GM19099 (cell line): ENCODE results near the gene LTO1.

ENCODE experiments used
- POLR2A ChIP-seq: IDR thresholded peaks from 3 replicates; pipeline ENCODE4 v1.6.1; 2011; ENCODE audit warnings: low read depth; ENCODE audit not compliant: insufficient read length; ENCODE audit errors: extremely low read depth

Gene LTO1

DNA sequence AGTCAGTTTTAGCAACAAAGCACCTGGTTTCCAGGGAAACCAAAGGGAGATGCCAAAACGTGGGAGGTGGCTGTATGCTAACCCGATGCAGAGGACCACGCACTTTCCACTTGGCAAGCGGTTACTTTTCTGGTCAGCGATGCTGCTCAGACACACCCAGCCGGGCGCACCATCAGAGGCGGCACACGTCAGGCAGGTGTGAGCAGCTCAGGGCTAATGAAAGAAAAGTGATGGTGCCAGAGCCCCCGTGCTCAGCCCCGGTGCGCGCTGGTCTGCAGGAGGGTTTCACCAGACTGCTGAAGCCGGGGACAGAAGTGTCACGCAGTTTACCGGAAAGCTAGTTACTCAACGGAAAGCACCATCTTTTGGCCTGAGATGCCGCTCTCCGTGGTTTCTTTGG, 5.7 kb downstream of the LTO1 start:
- no peak for TF ChIP-seq POLR2A

DNA sequence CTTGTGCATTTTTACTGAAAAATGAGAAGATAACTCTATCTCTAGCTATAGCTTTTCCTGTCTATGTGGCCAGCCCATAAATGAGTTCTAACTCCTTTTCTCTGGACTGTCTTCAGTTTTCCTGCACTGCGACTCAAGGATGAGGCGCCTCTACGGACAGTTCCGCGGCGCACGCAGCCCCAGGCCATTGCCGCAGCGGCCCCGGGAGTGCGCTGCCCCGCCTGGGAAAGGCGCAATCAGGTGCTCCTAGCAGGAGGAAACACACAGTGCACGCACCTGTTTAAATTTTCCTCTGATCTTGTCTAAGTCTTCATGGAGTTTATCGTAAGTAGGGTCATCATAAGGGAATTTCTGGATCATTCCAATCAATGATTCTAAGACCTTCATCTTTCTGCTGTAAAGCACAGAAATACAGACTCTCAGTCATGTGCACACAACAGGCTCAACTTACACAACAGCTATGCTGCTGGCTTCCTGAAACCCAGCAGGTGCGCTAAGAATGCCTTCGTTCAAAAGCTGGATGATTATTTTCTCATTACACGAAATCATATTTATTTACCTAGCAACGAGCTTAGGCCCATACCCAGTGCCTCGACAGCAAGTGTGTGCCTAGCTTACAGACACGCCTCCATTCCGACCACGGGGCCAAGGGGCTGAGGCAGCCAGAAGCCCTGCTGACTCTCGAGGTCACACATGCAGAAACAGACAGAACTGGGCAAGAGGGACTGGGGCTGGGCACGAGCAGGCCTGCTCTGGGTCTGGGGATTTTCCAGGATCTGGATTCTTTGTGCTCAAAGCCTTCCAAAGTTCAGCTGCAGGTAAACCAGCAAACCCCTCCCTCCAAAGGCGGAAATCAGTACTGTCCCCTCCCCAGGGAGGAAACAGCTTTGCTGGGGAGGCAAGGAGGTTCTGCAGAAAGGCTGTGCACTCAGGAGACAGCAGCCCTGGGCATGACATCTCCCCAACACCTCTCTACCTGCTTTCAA, 7.2 kb downstream of the LTO1 start:
- TF ChIP-seq POLR2A: no peak

DNA sequence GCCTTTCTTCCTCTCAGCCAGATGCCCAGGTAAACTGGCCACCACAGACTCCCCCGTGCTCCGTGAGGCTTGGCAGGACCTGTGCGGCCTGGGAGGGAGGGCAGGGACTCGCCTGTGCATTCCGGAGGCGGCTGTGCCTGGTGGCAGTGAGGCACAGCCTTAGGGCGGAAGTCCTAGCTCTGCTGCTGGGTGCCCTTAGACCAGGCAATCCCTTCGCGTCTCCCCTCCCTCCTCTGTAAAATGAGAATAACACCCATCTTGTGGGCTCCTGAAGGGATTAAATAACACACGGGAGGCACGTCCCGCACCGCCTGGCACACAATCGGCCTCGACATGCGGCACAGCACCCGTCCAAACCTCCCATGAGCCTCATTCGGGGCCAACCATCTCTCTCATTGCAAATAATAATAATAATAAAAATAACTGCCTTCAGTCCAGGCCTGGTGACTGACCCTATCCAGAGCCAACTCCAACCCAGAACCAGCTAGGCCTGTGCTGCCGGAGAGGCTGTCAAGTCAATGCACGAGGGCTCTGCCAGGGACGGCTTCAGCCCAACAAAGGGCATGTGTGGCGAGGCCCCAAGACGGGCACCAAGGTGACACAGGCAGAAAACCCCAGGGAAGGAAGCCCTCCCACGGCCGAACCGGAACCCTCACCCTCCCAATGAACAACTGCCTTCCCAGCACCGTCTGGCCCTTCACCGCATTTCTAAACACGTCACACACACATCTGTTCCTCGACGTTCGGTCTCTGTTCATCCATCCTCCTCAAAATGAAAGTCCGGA, 8.2 kb downstream of the LTO1 start:
- TF ChIP-seq POLR2A: no peak

DNA sequence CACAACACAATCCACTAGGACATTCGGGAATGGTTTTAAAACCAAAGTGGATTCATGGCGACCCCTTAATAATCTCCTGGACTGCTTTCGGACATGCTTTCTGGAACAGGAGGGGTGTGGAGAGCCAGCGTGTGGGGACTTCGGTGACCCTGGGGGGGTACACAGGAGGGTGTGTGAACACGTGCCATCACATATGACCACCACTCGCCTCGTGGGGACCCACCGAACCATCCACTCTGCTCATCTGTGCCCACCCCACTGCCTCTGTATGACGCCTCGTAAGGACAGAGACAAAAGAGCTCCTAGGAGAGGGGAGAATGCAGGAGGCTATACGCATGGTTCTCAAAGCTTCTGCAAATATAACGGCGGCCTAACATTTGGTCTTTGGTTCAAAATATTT, 8.9 kb downstream of the LTO1 start:
- no peak for TF ChIP-seq POLR2A

DNA sequence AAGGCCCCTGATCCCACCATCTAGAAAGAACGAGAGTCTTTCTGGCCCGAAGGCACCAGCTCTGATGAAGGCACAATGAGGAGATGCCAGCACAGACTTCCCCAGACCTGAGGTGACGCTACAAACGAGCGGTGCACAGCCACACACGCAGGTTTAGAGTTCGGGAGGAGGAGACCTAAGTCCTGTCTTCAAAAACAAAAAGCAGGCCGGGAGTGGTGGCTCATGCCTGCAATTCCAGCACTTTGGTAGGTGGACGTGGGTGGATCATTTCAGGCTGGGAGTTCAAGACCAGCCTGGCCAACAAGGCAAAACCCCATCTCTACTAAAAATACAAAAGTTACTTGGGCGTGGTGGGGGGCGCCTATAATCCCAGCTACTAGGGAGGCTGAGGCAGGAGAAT, 9.5 kb downstream of the LTO1 start:
- no peak for TF ChIP-seq POLR2A

DNA sequence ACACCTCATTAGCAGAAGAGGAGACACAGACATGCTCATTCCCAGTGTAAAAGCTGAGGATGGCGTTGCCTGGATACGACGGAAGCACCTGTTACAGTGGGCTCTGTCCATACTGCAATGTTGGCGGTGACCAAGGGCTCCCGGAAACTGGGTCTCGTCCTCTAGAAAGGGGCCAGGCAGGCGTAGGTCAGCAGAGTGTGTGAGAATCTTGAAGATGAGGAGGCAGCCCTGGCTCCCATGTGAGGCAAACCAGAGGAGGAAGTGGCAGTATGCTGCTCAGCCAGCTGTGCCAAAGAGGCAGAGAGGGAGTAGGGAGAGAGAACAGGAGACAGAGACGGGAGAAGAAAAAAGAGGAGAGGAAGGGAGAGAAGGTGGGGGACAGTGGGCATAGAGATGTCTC, 10.3 kb downstream of the LTO1 start:
- TF ChIP-seq POLR2A: no peak

DNA sequence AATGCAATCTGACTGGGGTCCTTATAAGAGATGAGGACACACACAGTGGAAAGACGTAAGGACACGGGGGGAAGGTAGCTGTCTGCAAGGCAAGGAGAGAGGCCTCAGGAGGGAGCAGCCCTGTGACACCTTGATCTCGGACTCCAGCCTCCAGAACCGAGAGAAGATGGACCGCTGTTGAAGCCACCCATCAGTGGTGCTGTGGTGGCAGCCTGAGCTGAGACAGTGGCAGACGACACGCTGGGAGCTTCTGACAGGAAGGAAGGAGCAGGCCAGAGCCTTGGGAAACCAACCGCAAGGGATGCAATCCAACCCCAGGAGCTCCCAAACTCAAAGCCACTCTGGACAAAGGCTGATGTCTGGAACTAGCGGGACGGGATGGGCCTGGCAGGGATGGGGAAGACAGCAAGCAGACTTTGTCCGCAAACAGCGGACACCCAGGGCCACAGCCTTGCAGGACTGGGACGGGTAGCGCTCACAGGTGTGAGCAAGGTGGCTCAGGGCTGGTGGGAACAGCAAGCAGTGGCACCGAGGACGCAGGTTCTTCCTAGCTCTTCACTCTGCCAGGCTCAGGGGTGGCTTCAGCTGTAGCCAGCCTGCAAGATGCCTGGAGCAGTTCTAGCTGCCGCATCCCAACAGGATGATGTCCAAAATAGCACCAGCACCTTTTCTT, 10.9 kb downstream of the LTO1 start:
- TF ChIP-seq POLR2A: no peak

DNA sequence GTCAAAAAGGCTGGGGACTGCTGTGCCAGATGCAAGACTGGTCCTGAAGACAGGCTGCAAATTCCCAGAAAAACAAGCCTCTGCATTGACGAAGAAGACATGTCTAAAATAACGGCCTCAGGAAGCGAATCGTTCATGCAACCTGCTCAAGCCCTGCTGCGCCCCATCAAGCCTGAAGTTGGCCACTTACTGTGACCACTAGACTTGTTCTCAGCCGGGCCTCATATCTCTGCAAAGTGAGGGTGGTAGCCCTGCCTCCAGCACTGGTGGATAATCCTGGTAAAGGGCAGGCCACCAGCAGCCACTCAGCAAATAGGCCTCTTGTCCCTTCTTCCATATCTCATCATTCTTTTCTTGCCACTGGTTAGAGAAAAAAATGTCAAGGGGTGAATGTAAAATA, 11.8 kb downstream of the LTO1 start:
- no peak for TF ChIP-seq POLR2A

DNA sequence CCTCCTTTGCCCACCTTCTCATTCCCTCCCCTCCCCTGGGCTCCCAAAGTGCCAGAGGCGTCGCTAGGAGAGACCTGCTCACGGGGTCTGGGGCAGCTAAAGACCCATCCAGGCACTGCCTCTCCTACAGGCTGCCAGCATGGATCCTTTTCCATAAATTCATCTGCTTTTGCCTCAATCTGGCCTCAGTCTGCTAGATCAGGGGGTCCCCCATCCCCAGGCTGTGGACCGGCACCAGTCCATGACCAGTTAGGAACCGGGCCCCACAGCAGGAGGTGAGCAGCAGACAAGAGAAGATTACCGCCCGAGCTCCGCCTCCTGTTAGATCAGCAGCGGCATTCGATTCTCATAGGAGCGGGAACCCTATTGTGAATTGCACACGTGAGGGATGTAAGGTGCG, 12.3 kb downstream of the LTO1 start:
- no peak for TF ChIP-seq POLR2A

DNA sequence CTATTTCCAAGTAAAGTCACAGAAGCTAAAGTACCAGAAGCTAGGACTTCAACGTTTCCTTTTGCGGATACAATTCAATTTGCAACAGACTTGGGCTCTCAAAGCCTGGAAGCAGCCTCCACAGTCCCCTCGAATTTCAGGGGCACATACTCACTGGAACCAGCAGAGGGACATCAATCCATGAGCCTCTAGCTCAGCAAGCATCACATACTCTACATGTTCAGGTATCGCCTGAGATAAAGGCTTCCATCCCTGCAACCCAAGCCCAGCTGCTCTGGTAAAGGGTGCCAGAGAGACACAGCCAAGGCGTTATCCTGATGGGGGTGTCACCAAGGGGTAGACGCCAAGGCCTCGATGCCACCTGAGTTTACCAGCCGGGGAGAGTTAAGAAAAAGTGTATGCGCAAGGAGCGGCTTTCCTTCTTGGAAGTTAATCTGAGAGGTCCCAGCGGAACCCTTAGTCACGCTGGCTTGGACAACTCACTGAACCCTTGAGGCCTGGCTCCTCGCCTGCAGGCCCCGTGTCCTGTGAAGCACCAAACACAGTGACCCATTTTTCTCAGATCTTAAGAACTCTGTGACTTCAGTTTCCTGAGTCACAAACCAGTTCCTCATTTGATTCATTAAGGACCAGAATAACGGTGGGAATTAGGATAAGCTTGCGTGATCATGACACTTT, 13.0 kb downstream of the LTO1 start:
- TF ChIP-seq POLR2A: no peak

DNA sequence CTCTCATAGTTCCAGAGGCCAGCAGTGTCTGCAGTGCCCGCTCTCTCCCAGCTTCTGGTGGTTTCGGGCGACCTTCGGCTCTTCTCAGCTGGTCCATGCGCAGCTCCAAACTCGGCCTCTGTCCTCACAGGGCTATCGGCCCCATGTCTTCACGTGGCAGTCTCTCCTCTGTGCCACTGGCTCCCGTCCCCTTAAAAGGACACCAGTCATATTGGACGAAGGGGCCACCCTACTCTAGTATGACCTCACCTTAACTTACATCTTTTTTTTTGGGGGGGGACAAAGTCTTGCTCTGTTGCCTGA, 13.8 kb downstream of the LTO1 start:
- no peak for TF ChIP-seq POLR2A

DNA sequence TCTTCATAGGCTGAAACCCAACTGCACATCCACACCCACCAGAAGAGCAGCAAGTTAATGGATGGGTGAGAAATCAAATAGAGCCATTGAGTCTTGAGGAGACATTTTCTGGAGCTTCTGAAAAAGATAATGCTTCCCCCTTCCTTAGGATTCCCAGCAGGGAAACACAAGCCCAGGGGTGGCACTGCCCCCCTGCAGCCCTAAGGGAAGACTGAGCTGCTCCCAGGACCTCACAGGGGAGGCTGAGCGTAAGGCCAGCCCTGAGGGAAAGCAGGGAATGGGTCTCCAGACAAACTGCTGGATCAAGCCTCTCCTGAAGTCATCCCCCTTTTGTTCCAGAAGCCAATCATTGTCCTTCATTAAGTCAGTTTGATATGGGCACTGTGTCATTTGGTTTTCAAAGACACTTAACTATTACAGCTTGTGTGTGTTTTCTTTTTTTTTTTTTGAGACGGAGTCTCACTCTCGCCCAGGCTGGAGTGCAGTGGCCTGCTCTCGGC, 15.1 kb downstream of the LTO1 start:
- no peak for TF ChIP-seq POLR2A

DNA sequence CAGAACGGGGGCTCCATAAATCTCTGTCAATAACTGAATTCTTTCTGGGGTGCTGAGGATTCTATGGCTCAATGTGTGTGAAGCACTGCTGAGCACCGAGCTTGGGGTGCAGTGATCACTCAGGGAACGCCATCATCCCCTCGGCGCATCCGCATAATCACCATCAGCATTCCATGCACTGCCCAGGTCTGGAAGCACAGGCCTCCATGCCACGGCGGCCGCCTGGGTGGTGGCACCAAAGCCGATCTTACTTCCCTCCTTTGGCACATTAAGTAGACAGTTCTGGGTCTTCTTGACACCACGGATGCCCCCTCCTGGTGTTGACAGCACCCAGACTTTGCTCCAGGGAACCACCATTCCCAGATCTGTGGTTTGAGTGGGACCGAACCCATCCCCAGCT, 15.6 kb downstream of the LTO1 start:
- no peak for TF ChIP-seq POLR2A

DNA sequence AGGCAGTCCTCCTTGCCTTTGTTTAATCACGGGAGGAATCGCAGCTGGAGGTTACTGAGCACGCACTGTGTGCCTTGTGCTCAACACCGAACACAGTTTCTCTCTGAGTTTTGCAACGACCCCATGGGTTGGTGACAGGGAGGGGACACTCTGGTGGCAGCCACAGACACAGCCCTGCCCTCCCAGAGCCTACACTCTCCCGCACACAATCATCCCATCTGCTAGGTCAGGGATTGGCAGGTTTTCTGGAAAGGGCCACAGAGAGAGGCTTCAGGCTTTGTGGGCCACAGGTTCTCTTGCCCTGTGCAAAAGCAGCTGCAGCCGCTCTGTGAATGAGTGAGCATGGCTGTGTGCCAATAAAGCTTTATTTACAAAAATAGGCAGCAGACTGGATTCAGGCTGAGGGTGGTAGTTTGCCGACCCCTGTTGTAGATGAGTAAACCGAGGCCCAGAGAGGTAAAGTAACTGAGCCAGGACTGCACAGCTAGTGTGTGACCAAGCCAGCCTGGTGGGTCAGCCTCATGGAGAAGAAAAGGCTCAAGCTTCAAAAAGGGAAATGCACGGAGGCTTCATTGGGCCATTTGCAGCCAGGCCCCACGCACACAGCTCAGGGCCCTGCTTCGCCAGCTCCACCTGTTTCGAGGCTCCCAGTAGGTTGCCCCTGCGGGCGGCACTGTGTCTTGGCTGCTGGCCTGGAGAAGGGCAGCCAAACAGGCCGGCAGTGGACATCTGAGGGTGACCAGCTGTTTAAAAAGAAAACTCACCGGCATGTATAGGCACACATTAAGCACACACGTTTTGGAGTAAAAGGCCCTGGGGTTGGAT, 16.3 kb downstream of the LTO1 start:
- no peak for TF ChIP-seq POLR2A
